HL-60 (cell line): ENCODE data around the gene SGPP2.

Source experiments
- CTCF ChIP-seq: IDR thresholded peaks from one replicate; pipeline ENCODE4 v1.5.1; 2011; ENCODE audit warnings: low read length, control low read depth, inconsistent platforms; ENCODE audit not compliant: insufficient read depth
- GABPA ChIP-seq: IDR thresholded peaks from 2 replicates; pipeline ENCODE4 v1.6.1; 2012; ENCODE audit warnings: low read depth
- POLR2AphosphoS5 ChIP-seq: IDR thresholded peaks from 2 replicates; pipeline ENCODE4 v1.6.1; 2012; ENCODE audit warnings: low read depth
- REST ChIP-seq: IDR thresholded peaks from 2 replicates; pipeline ENCODE4 v1.6.1; 2012; ENCODE audit warnings: low read depth; ENCODE audit not compliant: insufficient replicate concordance
- SPI1 ChIP-seq: IDR thresholded peaks from 2 replicates; pipeline ENCODE4 v1.6.1; 2012; ENCODE audit warnings: low read depth, mild to moderate bottlenecking, borderline replicate concordance

GRCh38 chr2:222381566-222381965 lies 42.8 kb upstream of the SGPP2 start:
- TF ChIP-seq CTCF = no peak
- no peak for TF ChIP-seq GABPA
- TF ChIP-seq REST = no peak
- TF ChIP-seq POLR2AphosphoS5 = no peak
- TF ChIP-seq SPI1 = no peak
